NB4 (cell line): ENCODE data around the gene KRT16.
"Not testable (repeated sequence)": the region's sequence is repeated elsewhere in the genome, so short reads cannot be mapped to it uniquely, and the experiment has no call there.

Source experiments
- CTCF ChIP-seq: IDR thresholded peaks from one replicate; pipeline ENCODE4 v1.5.1; 2012; ENCODE audit warnings: low read depth, low read length
- MAX ChIP-seq: IDR thresholded peaks from 2 replicates; pipeline ENCODE4 v1.6.1; 2011; ENCODE audit warnings: low read depth, low read length
- POLR2A ChIP-seq: IDR thresholded peaks from 2 replicates; pipeline ENCODE4 v1.6.1; 2011; ENCODE audit warnings: mild to moderate bottlenecking; ENCODE audit not compliant: insufficient read length; ENCODE audit errors: extremely low read depth

- TF ChIP-seq CTCF, POLR2A, MAX: not testable (repeated sequence)
These were observed 10.8 kb upstream of the KRT16 start for GRCh38 chr17:41623184-41623861.
